Esophagus muscularis mucosa (tissue), 4 donors: ENCODE measurements around the gene ELOA. TPM values are rescaled to one million over a fixed set of nuclear protein-coding genes. Genes with fewer than 3 reads are reported as not detected.

Experiments
- DNase-seq: peaks from one replicate; pipeline ENCODE4 v3.0.0-alpha.2; 2017; ENCODE audit errors: extremely low spot score
- H3K27ac ChIP-seq, 4 donors: fragments of 200-600 bp; sonication (generic); replicated peaks in 1 of 4; 1 replicate in 3 of 4; 2 replicates in 1 of 4; pipeline ENCODE4 v1.5.1; 2016 to 2019; ENCODE audit warnings: mild to moderate bottlenecking in 1 of 4
- H3K27me3 ChIP-seq, 4 donors: fragments of 200-600 bp; sonication (generic); one replicate each; pipeline versions ENCODE4 v1.5.1 to v1.6.0; 2016 to 2019
- H3K36me3 ChIP-seq, 4 donors: fragments of 200-600 bp; sonication (generic); one replicate each; pipeline ENCODE4 v1.5.1; 2016 to 2019
- H3K4me1 ChIP-seq, 4 donors: fragments of 200-600 bp; sonication (generic); one replicate each; pipeline ENCODE4 v1.5.1; 2016 to 2019
- H3K4me3 ChIP-seq, 4 donors: fragments of 200-600 bp; sonication (generic); 1 replicate in 2 of 4; 2 replicates in 2 of 4; pipeline ENCODE4 v1.5.1; 2016 to 2019; ENCODE audit warnings: mild to moderate bottlenecking in 4 of 4, moderate library complexity in 1 of 4
- H3K9me3 ChIP-seq, 4 donors: fragments of 200-600 bp; sonication (generic); 1 replicate in 3 of 4; 2 replicates in 1 of 4; pipeline ENCODE4 v1.5.1; 2016 to 2019
- CTCF ChIP-seq, 3 experiments: fragments of 200-600 bp in 2 of 3; fragments of 450-650 bp in 1 of 3; sonication (generic) in 2 of 3; IDR thresholded peaks; one replicate each; pipeline ENCODE4 v1.5.1; 2017 to 2019; ENCODE audit warnings: antibody characterized with exemption in 3 of 3, mild to moderate bottlenecking in 2 of 3, moderate library complexity in 1 of 3
- EP300 ChIP-seq: sonication (generic); formaldehyde crosslinking; IDR thresholded peaks from one replicate; pipeline ENCODE4 v1.6.1; 2017; ENCODE audit warnings: antibody characterized with exemption
- POLR2A ChIP-seq: fragments of 450-650 bp; IDR thresholded peaks from one replicate; pipeline ENCODE4 v1.6.1; 2017; ENCODE audit warnings: antibody characterized with exemption, moderate library complexity, mild to moderate bottlenecking, low read depth
- POLR2AphosphoS5 ChIP-seq, 2 donors: sonication (generic); formaldehyde crosslinking; IDR thresholded peaks; one replicate each; pipeline ENCODE4 v1.6.1; 2017; ENCODE audit warnings: antibody characterized with exemption in 2 of 2
- WGBS: methylation state at CpG from one replicate; pipeline ENCODE4 v1.1.5; 2018; 5-methylcytosine and 5-hydroxymethylcytosine counted together
- intact Hi-C: fragments of 100-400 bp; cut with DNase I; formaldehyde crosslinking; loops from one replicate; pipeline ENCODE4 v1.15.1; 2023
- total RNA-seq, 4 donors: library from RNA; depleted of rRNA; stranded (reverse); fragments of >200 nt; gene quantifications; one replicate each; pipeline versions ENCODE4 v1.1.0 to v1.2.1, GENCODE V29; 2016

ELOA gene
- total RNA-seq, 4 donors from 2014 or later, result 35.7 to 45.4 (median 39.1) TPM

DNA sequence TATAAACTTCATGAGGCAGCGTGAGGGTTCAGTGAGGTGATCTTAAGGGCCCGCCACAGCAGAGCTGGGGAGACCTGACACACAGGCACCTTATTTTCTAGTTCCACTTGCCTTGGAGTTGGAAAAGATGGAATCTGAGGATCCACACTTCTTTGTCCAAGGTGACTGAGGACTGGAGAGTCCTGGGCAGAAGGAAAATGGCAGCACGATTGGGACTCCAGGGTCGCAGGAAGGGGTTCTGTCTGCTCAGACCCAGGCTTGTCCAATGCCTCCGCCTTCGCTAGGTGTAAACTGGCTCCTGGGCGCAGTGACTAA lies 55.9 kb downstream of the ELOA start:
- Histone ChIP-seq H3K9me3 (no peaks in the 10 kb centered on the region), H3K4me1 (peaks cover 21 to 39% (median 29%) of the 10 kb centered on the region in 4 donors), H3K27ac (peak overlapping the region; percentile 49 to 96 (median 92)), H3K27me3 (no peaks in the 10 kb centered on the region), H3K4me3 (peak overlapping the region; percentile 78 to 98 (median 92)), H3K36me3 (peaks cover 0 to 58% (median 48%) of the 10 kb centered on the region in 4 donors)
- intact Hi-C loops, result no loop called here
- no peak for DNase-seq
- WGBS, result 74% methylated on average over 4 of the region's 7 CpGs
- TF ChIP-seq POLR2A (no peak), EP300 (no peak), CTCF (IDR thresholded peaks at IDR 0.05) (no peak), POLR2AphosphoS5 (IDR thresholded peaks at IDR 0.05) (no peak)

GRCh38 chr1:23799570-23800399 lies 56.5 kb downstream of the ELOA start:
- peak overlapping the region; percentile 91 to 98 (median 95) for H3K27ac ChIP-seq
- H3K9me3 ChIP-seq, result no peaks in the 10 kb centered on the region
- 2% methylated on average over 16 of the region's 48 CpGs for WGBS
- no peak for DNase-seq
- TF ChIP-seq EP300, result no peak
- TF ChIP-seq POLR2AphosphoS5 (IDR thresholded peaks at IDR 0.05), result peak; percentile 76 to 80
- H3K4me1 ChIP-seq, result peaks cover 21 to 37% (median 26%) of the 10 kb centered on the region in 4 donors
- intact Hi-C loops, result no loop called here
- peak overlapping the region; percentile 78 to 98 (median 92) for H3K4me3 ChIP-seq
- peaks cover 0 to 54% (median 45%) of the 10 kb centered on the region in 4 donors for H3K36me3 ChIP-seq
- no peaks in the 10 kb centered on the region for H3K27me3 ChIP-seq

GRCh38 chr1:23800400-23801337 lies 57.4 kb downstream of the ELOA start, which contains the start of gene GALE:
Gene GALE (minus strand): TSS chr1:23800754. CDS start chr1:23799007, 1,747 bp downstream.
- Histone ChIP-seq H3K4me3 (peak within 1 kb of the TSS; percentile 78 to 98 (median 92)), H3K4me1 (peaks cover 21 to 37% (median 26%) of the 10 kb centered on the region in 4 donors), H3K27me3 (no peaks in the 10 kb centered on the region), H3K36me3 (peaks cover 0 to 58% (median 40%) of the 10 kb centered on the region in 4 donors), H3K27ac (peak within 1 kb of the TSS; percentile 91 to 98 (median 95)), H3K9me3 (no peaks in the 10 kb centered on the region)
- intact Hi-C loops, result no loop called here
- WGBS, result 0% methylated on average over 36 of the region's 82 CpGs
- TF ChIP-seq POLR2AphosphoS5 (IDR thresholded peaks at IDR 0.05), result peak; percentile 94 to 96
- TF ChIP-seq CTCF (IDR thresholded peaks at IDR 0.05), result peak in 1 of 3 experiments; percentile 25
- TF ChIP-seq EP300, result no peak
- peak; percentile 83 for TF ChIP-seq POLR2A
- peak; percentile 99 for DNase-seq

DNA sequence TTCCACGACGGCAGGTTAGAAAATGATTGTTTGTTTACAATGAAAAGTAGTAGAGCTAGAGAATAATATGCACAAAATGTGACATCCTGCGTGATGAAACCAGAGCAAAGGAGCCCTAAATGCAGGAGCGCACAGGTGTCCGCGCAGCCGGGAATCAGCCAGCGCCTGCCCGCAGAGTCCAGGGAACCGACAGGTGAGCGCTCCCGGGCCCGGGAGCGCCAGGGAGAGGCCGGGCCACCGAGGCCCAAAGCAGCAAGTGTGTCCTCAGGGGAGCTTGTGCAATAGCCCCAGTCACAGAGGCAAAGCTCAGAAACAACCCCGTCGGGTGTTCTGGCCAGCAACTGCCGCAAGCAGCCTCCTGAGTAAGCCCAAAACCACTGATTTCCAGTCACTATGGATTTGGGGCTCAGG lies 58.1 kb downstream of the ELOA start:
- H3K4me1 ChIP-seq, result peaks cover 21 to 33% (median 26%) of the 10 kb centered on the region in 4 donors
- peaks cover 0 to 58% (median 34%) of the 10 kb centered on the region in 4 donors for H3K36me3 ChIP-seq
- 21% methylated on average over 19 of the region's 19 CpGs for WGBS
- intact Hi-C loops, result no loop called here
- H3K9me3 ChIP-seq, result no peaks in the 10 kb centered on the region
- TF ChIP-seq POLR2A (no peak), POLR2AphosphoS5 (IDR thresholded peaks at IDR 0.05) (no peak), CTCF (IDR thresholded peaks at IDR 0.05) (no peak), EP300 (no peak)
- H3K4me3 ChIP-seq, result peak overlapping the region; percentile 78 to 98 (median 92)
- DNase-seq, result no peak
- no peaks in the 10 kb centered on the region for H3K27me3 ChIP-seq
- H3K27ac ChIP-seq, result peak overlapping the region; percentile 91 to 98 (median 95)
